Lower leg skin (tissue), 4 donors: ENCODE data around the gene IL9R. TPM values are rescaled to one million over a fixed set of nuclear protein-coding genes. Genes with fewer than 3 reads are reported as not detected.

Source experiments
- DNase-seq, 2 donors: peaks; one replicate each; pipeline ENCODE4 v3.0.0-alpha.2; 2019; ENCODE audit warnings: low spot score in 2 of 2
- H3K4me3 ChIP-seq: fragments of 200-600 bp; sonication (generic); 2 replicates; pipeline ENCODE4 v1.5.1; 2017; ENCODE audit warnings: mild to moderate bottlenecking, low read depth; ENCODE audit not compliant: poor library complexity, severe bottlenecking
- POLR2A ChIP-seq, 2 donors: fragments of 450-650 bp; IDR thresholded peaks; one replicate each; pipeline ENCODE4 v1.6.1; 2016 to 2017; ENCODE audit warnings: antibody characterized with exemption in 2 of 2, mild to moderate bottlenecking in 1 of 2, moderate library complexity in 1 of 2
- WGBS, 2 donors: methylation state at CpG; one replicate each; pipeline ENCODE4 v1.1.5; 2018; 5-methylcytosine and 5-hydroxymethylcytosine counted together
- intact Hi-C: fragments of 100-400 bp; cut with DNase I; formaldehyde crosslinking; loops from one replicate; pipeline ENCODE4 v1.15.0; 2023; ENCODE audit warnings: low total_unique reads
- total RNA-seq, 4 donors: library from RNA; depleted of rRNA; stranded (reverse); fragments of >200 nt; gene quantifications; one replicate each; pipeline ENCODE4 v1.1.0, GENCODE V29; 2016
- TF ChIP-seq, protein P1 (sequence below), 3 donors: fragments of 450-650 bp; IDR thresholded peaks; one replicate each; pipeline ENCODE4 v1.5.1; 2016; ENCODE audit warnings: antibody characterized with exemption in 3 of 3, mild to moderate bottlenecking in 3 of 3, moderate library complexity in 2 of 3

Gene IL9R
- total RNA-seq, 4 donors from 2014 or later = 0.26 to 0.27 TPM; not detected in 2

DNA sequence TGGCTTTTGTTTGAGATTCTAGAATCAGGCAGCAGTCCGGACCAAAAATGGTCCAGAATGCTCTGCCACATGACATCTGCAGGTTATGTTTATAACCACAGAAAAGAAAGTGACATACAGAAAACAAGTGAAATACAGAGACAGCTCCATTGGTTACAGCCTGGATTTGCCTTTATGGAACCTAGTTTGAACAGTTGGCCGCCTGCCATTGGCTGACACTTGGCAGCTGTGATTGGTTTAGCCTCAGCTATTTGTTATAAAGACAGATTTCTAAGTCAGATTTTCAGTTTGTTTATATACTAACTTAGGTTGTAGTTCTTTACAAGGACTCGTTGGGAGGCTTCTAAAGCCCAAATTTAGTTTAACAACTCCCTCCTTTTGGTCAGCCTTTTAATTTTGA is 40.8 kb upstream of the IL9R start:
- TF ChIP-seq, protein P1, sequence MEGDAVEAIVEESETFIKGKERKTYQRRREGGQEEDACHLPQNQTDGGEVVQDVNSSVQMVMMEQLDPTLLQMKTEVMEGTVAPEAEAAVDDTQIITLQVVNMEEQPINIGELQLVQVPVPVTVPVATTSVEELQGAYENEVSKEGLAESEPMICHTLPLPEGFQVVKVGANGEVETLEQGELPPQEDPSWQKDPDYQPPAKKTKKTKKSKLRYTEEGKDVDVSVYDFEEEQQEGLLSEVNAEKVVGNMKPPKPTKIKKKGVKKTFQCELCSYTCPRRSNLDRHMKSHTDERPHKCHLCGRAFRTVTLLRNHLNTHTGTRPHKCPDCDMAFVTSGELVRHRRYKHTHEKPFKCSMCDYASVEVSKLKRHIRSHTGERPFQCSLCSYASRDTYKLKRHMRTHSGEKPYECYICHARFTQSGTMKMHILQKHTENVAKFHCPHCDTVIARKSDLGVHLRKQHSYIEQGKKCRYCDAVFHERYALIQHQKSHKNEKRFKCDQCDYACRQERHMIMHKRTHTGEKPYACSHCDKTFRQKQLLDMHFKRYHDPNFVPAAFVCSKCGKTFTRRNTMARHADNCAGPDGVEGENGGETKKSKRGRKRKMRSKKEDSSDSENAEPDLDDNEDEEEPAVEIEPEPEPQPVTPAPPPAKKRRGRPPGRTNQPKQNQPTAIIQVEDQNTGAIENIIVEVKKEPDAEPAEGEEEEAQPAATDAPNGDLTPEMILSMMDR (IDR thresholded peaks at IDR 0.05) = no peak
- TF ChIP-seq POLR2A (IDR thresholded peaks at IDR 0.05) = no peak
- no peak overlapping the region for H3K4me3 ChIP-seq
- no peak for DNase-seq
- 67 to 79% methylated on average over 3 of the region's 3 CpGs for WGBS, 2 donors
- intact Hi-C loops = no loop called here

DNA sequence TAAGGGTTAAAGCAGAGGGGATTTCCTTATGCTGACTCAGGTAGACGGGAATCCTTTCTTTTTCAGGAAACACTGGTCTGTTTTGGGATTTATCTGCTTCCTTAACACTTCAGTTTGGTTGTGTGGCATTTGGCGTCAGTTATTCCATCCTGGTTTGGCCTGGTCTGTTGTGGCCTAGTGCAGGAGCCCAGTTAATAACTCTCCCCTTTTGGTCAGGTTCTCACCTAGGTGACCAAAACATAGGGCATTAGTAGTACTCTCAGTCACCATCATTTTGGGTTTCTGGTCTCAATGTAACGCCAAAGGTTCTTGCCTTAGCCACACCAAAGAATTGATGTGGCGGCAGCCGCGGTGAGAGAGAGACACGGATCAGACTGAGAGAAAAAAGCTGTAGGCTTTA is 39.7 kb upstream of the IL9R start:
- 66 to 70% methylated on average over 7 of the region's 7 CpGs for WGBS, 2 donors
- intact Hi-C loops = no loop called here
- no peak for DNase-seq
- TF ChIP-seq, protein P1 (IDR thresholded peaks at IDR 0.05) = no peak
- TF ChIP-seq POLR2A (IDR thresholded peaks at IDR 0.05) = no peak
- no peak overlapping the region for H3K4me3 ChIP-seq

DNA sequence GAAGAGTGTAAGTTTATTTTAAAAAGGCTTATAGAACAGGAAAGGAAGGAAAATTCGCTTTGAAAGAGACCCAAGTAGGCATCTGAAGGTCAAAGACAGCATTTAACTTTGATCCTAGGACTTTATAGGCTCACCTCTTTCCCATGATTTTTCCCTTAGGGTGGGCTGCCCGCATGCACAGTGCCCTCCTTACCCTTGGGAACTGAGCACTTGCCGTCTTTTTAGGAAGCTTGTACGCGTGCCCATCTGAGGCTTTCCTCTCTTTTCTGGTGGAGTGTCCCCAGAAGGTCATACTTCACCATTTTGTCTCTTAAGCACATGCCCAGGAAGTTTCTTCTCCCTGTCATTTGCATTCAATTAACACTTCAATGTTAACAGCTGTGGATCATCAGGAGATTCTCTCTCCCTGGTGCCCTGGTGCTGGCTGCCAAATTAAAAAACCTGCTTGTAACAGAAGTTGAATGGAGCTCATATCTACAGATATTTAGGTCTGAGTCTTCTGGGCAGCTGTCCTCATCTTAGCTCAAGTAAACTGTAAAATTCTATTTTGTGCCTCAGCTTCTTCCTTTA is 38.4 kb upstream of the IL9R start:
- H3K4me3 ChIP-seq = no peak overlapping the region
- WGBS, 2 donors = 57 to 68% methylated on average over 5 of the region's 5 CpGs
- no peak for TF ChIP-seq POLR2A (IDR thresholded peaks at IDR 0.05)
- TF ChIP-seq, protein P1 (IDR thresholded peaks at IDR 0.05) = no peak
- no peak for DNase-seq
- intact Hi-C loops = no loop called here

DNA sequence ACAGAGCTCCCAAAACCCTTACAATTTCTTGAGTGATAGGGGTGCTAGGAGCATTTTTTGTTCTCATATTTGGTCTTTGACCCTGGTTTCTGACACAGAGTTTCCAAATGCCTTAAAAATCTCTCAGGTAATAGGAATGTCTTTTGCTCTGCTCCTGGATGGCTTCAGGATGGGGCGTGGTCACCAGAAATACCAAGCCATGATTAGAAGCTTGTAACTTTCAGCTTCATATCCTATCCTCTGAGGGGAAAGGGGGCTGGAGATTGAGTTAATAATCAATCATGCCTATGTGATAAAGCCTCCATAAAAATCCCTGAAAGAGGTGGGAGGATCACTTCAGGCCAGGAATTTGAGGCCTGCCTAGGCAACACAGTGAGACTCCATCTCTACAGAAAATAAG is 34.6 kb upstream of the IL9R start:
- intact Hi-C loops = no loop called here
- DNase-seq = no peak
- TF ChIP-seq, protein P1 (IDR thresholded peaks at IDR 0.05) = no peak
- TF ChIP-seq POLR2A (IDR thresholded peaks at IDR 0.05) = no peak
- H3K4me3 ChIP-seq = no peak overlapping the region
- 48 to 58% methylated on average over 1 of the region's 1 CpG for WGBS, 2 donors

DNA sequence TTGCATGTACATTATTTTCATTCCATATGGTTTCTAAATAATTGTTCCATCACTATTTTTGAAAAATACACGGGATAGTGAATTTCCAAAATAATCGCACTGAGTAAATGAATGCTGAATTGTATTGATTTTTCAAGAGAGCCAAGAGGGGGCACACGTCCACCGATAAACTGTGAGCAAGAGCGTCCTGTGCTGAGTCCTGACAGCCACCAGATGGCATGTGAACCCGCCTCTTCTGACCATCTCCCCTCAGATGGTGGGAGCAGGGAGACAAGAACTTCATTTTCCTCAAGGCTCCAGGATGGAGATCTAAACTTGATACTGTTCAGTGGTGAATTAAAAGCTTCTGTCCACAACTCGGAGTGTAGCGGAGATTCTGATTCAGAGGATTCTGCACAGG is 30.6 kb upstream of the IL9R start:
- TF ChIP-seq, protein P1 (IDR thresholded peaks at IDR 0.05) = no peak
- TF ChIP-seq POLR2A (IDR thresholded peaks at IDR 0.05) = no peak
- no peak for DNase-seq
- H3K4me3 ChIP-seq = no peak overlapping the region
- 48 to 54% methylated on average over 8 of the region's 8 CpGs for WGBS, 2 donors
- intact Hi-C loops = no loop called here
